Neural crest cell (in vitro differentiated cells): ENCODE data around the gene OR10G3. TPM values are rescaled to one million over a fixed set of nuclear protein-coding genes. Genes with fewer than 3 reads are reported as not detected.

Experiments
- DNase-seq: peaks from one replicate; pipeline ENCODE4 v3.0.0; 2021; ENCODE audit warnings: low read depth, mixed read lengths, low spot score
- H3K27ac Mint-ChIP-seq: one replicate; pipeline ENCODE4 v1.8.0; 2021; ENCODE audit warnings: mild to moderate bottlenecking, mixed read lengths; ENCODE audit not compliant: unreplicated experiment
- H3K27me3 Mint-ChIP-seq: 2 replicates; pipeline ENCODE4 v1.8.0; 2021; ENCODE audit warnings: low read depth, mild to moderate bottlenecking, mixed read lengths
- H3K36me3 Mint-ChIP-seq: 2 replicates; pipeline ENCODE4 v1.8.0; 2021; ENCODE audit warnings: low read depth, mild to moderate bottlenecking, mixed read lengths
- H3K4me1 Mint-ChIP-seq: 2 replicates; pipeline ENCODE4 v1.8.0; 2021; ENCODE audit warnings: mixed read lengths
- H3K4me3 Mint-ChIP-seq: one replicate; pipeline ENCODE4 v1.8.0; 2021; ENCODE audit warnings: mild to moderate bottlenecking, mixed read lengths
- H3K9me3 Mint-ChIP-seq: 2 replicates; pipeline ENCODE4 v1.8.0; 2021; ENCODE audit warnings: mixed read lengths
- total RNA-seq: library from RNA; stranded (reverse); gene quantifications from 2 replicates; pipeline ENCODE4 v1.2.1, GENCODE V29; 2021
- TF ChIP-seq, protein P1 (sequence below): fragments of 200-600 bp; sonication (generic); conservative IDR thresholded peaks from 2 replicates; pipeline ENCODE4 v1.5.0; 2021; ENCODE audit warnings: antibody characterized with exemption, mild to moderate bottlenecking

OR10G3 gene
- total RNA-seq, 1 donor from 2014 or later, result not detected

DNA sequence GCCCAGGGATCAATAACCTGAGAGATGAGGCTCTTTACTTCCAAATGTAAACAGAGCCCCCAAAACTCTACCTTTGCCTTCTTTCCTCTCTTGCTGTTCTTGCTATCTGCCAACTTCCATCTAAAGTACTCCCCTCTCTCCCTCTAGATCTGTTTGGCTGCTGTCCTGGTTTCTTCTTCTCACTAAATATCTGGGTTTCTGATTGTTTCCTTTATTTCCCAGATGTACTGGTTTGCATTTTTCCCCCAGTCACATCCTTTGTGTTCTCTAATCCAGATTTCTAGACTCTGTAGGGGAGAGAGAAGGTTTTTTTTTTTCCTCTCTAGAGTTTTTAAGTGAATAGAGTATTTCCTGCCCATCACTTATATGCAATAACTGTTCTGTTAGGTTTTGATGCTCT is 46.6 kb downstream of the OR10G3 start:
- Mint-ChIP-seq H3K4me3 (peak overlapping the region; percentile 72), H3K9me3 (no peaks in the 10 kb centered on the region)

DNA sequence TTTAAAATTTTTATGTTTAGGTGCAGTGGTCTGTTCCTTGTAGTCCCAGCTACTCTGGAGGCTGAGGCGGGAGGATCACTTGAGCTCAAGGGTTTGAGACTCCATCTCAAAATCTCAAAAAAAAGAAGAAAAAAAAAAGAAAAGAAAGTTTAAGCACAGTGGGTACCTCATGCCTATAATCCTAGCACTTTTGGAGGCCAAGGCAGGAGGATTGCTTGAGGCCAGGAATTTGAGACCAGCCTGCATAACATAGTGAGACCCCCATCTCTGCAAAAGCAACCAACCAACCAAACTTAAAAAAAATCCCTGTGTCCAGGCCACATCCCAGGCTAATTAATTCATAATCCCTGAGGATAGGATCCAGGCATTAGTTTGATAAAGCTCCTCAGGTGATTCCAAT is 50.4 kb downstream of the OR10G3 start:
- Mint-ChIP-seq H3K9me3 (no peaks in the 10 kb centered on the region), H3K36me3 (peaks cover 8% of the 10 kb centered on the region), H3K4me3 (peak overlapping the region; percentile 65), H3K27ac (peak overlapping the region; percentile 64), H3K4me1 (peaks cover 61% of the 10 kb centered on the region), H3K27me3 (peaks cover under 1% of the 10 kb centered on the region)
- no peak for DNase-seq
- TF ChIP-seq, protein P1, sequence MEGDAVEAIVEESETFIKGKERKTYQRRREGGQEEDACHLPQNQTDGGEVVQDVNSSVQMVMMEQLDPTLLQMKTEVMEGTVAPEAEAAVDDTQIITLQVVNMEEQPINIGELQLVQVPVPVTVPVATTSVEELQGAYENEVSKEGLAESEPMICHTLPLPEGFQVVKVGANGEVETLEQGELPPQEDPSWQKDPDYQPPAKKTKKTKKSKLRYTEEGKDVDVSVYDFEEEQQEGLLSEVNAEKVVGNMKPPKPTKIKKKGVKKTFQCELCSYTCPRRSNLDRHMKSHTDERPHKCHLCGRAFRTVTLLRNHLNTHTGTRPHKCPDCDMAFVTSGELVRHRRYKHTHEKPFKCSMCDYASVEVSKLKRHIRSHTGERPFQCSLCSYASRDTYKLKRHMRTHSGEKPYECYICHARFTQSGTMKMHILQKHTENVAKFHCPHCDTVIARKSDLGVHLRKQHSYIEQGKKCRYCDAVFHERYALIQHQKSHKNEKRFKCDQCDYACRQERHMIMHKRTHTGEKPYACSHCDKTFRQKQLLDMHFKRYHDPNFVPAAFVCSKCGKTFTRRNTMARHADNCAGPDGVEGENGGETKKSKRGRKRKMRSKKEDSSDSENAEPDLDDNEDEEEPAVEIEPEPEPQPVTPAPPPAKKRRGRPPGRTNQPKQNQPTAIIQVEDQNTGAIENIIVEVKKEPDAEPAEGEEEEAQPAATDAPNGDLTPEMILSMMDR, result no peak

More for the DNA sequence above, 46.6 kb downstream of the OR10G3 start:
- H3K27ac Mint-ChIP-seq, result no peak overlapping the region
- H3K27me3 Mint-ChIP-seq, result peaks cover 8% of the 10 kb centered on the region
- H3K36me3 Mint-ChIP-seq, result peaks cover 2% of the 10 kb centered on the region
- no peak for DNase-seq
- TF ChIP-seq, protein P1, result no peak
- H3K4me1 Mint-ChIP-seq, result peaks cover 61% of the 10 kb centered on the region

DNA sequence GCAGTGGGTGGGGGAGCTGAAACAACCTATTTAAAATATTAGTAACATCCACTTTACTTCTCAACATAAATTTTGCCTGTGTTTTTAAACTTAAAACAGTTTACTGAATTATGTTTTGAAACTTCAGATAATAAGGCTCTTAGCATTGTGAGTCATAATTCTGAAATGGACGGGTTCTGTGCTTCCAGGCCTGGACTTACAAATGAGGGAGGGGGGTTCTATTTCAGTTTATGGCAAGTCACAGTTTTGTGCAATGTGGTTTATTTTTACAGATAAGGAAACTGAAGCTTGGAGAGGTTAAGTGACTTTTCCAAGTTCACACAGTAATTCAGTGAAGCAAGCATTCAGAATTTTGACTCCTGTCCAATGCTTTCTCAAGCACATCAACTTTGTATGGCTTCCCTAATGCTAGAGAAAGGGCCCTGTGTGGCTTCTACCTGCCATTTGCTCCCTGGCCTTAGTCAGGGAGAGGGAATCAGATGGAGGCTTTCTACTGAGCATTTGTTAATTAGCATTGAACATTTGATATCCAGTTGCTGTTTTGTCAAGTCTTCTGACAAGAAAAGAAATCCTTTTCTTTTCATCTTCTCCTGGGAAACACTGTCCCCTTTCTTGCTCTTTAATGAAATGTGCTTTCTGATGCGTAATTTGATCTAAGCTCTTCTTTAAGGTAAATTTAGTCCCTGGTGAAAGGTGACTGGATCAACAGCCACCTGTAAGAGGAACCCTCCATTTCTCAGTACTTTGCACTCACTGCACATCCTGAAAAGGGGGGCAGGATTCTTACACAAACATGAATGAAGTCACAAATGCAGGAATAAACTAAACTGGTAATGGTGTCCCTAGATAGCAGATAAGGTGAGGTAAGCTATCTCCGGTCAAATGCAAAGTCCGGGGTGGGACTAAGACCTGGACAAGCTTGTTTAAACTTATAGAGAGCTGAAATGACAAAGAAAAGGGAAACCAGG is 51.2 kb downstream of the OR10G3 start:
- peak overlapping the region; percentile 65 for H3K4me3 Mint-ChIP-seq
- H3K27ac Mint-ChIP-seq, result peak overlapping the region; percentile 50
- no peaks in the 10 kb centered on the region for H3K9me3 Mint-ChIP-seq
- H3K4me1 Mint-ChIP-seq, result peaks cover 59% of the 10 kb centered on the region
- no peak for DNase-seq
- peaks cover 12% of the 10 kb centered on the region for H3K36me3 Mint-ChIP-seq
- no peaks in the 10 kb centered on the region for H3K27me3 Mint-ChIP-seq
- TF ChIP-seq, protein P1, result no peak

DNA sequence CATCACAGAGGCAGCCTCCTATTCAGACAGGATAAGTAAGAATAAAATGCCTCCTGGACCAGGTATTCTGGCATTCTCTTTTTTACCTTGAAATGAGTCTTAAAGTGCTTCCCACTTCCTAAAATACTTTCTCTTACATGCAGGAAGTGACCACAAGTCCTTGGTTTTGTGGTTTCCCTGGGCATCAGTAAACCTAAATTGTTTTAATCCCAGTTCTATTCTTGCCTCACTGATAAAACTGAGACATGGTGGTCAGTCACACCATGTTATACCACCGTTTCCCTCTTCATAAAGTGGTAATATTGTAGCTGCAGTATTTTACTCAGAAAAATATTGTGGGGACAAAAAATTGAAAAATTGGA is 52.6 kb downstream of the OR10G3 start:
- no peak for DNase-seq
- Mint-ChIP-seq H3K9me3 (no peaks in the 10 kb centered on the region), H3K27ac (peak overlapping the region; percentile 66), H3K4me3 (peak overlapping the region; percentile 93), H3K4me1 (peaks cover 63% of the 10 kb centered on the region), H3K36me3 (peaks cover 23% of the 10 kb centered on the region), H3K27me3 (no peaks in the 10 kb centered on the region)
- TF ChIP-seq, protein P1, result no peak

DNA sequence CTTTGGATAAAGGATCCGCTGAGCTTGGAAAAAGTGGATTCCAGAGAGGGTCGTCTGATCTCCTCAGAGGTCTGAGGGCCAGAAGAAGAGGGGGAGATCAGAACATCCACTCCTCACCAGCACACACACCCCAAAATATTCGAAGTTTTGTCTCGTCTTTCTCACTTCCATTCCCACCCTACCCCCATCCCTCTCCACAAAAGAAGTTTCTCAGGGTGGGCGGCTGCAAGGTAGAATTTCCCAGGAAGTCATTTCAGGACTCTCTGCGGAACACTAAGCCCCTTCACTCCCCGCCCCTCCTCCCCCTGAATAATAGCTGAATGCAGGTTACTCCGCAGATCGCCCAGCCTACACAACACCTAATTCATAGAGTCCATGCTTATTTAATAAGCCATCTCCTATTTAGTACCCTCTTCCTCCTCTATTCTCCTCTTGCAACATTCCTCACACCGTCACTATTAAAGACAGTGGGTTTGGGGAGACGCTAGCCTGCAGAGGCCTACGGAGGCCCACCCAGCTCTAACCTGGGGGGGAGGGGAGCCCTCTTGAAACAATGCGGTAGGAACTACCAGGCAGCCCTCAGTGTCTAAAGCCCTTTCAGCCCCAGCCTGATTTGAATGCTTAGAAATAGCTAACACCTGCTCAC is 53.1 kb downstream of the OR10G3 start:
- TF ChIP-seq, protein P1, result no peak
- H3K4me3 Mint-ChIP-seq, result peak overlapping the region; percentile 93
- no peaks in the 10 kb centered on the region for H3K27me3 Mint-ChIP-seq
- H3K4me1 Mint-ChIP-seq, result peaks cover 65% of the 10 kb centered on the region
- peak overlapping the region; percentile 66 for H3K27ac Mint-ChIP-seq
- H3K9me3 Mint-ChIP-seq, result no peaks in the 10 kb centered on the region
- DNase-seq, result no peak
- peaks cover 28% of the 10 kb centered on the region for H3K36me3 Mint-ChIP-seq
